Measurements from ENCODE around the gene GAS6.

Gene GAS6

DNA sequence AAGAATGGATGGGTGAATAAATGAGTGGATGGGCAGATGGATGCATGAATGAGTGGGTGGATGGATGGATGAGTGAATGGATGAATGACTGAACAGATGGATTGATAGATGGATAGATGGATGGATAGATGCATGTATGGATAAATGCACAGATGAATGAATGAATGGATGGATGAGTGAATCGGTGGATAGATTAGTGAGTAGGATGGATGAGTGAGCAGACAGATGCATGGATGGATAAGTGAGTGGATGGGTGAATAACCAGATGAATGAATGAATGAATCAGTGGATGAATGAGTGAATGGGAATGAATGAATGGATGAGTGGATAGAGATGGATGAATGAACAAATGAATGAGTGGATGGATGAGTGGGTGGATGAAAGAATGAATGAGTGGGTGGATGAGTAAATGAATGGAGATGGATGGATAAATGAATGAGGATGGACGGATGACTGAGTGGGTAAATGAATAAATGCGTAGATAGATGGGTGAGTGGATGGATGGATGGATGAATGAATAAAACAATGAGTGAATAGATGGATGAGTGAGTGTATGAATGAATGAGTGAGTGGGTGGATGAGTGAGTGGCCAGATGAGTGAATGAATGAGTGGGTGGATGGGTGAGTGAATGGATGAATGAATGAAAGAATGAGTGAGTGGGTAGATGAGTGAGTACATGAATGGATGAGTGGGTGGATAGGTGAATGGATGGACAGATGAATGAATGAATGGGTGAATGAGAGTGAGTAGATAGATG, 13.0 kb downstream of the GAS6 start:
- DNase-seq = peak; percentile 21

DNA sequence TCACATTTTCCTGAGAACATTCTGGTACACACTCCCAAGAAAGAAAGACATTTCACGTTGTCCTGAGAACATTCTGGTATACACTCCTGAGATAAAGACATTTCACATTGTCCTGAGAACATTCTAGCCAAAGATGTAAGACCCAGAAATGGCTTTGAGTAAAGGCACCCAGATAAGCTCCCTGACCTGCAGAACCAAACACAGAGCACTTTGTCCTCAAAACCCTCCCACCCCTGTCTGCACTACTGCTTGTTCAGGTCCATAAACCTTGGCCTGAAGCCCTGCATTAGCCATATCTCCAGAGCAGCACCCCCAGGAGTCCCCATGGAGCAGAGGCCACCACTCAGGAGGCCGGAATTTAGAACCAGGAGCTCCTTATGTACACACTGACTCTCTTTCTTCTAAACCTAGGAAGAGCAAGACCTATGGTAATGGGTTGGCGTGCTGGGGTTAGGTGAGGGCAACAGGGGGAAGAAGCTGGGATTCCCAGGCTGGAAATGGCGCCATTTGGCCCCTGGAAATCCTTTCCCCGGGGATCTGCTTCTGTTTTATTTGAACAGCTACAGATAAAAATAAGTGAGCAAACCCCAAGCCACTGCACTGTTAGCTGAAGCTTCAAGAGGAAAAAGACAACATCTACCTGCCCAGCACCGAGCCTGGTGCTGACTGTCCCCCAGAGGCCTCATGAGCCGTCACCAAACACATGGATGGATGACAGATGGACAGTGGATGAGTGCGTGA, 13.7 kb downstream of the GAS6 start:
- no peak for DNase-seq

DNA sequence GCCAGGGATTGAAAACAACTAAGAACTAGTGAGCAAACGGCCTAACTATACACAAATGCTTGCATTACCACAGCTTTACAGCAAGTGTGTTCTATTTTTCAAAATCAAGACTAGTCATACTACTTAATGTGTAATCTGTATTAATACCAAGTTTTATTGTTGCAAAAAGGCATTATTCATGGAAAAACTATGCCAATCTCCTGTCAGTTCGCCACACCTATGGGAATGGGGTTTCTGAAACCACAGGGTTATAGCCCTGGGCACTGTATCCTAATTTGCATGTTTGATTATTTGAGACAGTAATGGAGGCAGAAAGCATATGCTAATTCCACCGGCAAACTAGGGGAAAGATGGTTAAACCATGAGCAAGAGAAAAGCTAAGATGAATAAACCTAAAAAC, 14.3 kb downstream of the GAS6 start:
- no peak for DNase-seq

DNA sequence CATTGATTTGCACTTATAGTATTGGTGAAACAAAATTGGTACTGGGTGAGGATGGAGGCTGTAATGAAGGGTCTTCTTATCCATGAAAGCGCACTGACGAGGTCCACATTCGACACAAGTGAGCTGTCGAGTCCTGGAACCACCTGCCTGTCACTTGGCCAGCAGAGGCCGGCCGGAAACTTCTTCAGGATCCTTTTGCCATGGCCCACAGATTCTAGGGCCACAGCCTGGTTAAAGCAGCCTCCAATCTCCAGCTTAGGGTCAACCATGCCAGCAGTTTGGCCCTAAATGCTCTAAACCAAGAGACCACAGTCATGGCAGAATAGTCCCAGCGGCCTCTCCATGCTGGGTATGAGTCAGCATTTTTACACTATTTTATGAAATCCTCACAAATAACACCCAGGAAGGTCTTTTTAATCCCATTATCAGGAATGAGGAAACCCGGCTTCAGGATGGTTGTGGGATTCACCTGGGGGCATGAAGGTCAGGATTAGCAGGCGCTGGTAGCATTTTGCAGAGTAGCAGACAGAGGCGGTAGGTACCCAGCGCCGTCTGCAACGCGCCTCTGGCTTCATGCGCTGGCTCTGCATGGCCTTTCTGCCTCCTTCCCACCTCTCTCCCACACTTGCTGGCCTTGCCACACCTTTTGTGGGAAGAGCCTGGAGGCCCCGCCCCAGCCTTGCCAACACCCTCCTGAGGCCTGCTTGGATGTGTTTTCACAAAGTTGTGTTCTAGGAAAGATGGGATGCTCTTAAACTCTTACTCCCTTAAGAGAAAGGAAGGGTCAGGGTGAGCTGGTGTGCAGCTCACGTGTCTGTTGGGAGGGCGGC, 15.2 kb downstream of the GAS6 start:
- DNase-seq = peak; percentile 49

DNA sequence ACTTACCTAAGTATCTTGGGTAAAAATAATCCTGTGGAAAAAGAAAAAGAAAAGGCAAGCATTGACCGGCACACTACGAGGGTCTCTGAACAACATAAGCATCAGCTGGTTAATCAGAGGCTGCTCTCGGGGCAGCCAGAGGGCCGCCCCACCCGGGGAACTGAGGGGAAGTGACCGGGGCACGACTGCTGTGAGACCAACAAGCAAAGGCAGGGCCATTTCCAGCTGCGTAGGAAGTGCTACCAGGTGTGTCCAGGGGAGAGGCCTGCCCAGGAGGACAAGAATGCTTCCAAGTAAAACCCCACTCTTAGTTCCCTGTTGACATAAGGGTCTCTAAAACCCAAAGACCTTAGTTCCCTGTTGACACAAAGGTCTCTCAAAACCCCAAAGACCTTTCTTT, 15.9 kb downstream of the GAS6 start:
- DNase-seq = peak; percentile 55

DNA sequence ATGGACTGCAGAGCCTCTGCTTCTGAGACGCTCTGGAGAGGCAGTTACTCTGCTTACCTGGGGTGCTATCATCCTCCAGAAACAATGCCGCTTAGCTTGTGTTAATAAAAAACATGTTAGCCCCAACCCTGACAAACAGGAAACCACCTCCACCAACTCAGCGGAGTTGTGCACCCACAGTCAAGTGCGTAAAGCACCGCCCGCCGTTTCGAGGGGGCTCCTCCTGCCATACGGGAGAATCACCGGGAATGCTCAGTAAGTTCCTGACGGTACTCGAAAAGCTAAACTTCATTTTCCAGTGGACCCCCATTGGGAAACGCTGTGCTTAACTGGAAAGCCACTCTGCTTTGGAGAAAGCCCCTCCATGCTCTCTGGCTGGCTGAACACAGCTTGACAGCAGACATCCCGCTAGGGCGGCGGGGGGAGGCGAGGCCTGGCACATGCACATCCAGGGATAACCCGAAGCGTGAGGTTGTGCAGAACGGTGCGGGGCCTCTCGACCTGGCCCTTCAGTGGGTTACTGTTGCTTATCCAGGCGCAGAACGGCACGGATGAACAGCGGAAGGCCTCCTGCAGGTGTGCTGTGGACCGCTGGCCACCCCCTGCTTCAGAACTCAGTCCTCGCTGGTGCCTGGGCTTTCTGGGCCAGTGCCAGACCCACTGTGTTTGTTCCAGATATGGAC, 17.1 kb downstream of the GAS6 start:
- no peak for DNase-seq

DNA sequence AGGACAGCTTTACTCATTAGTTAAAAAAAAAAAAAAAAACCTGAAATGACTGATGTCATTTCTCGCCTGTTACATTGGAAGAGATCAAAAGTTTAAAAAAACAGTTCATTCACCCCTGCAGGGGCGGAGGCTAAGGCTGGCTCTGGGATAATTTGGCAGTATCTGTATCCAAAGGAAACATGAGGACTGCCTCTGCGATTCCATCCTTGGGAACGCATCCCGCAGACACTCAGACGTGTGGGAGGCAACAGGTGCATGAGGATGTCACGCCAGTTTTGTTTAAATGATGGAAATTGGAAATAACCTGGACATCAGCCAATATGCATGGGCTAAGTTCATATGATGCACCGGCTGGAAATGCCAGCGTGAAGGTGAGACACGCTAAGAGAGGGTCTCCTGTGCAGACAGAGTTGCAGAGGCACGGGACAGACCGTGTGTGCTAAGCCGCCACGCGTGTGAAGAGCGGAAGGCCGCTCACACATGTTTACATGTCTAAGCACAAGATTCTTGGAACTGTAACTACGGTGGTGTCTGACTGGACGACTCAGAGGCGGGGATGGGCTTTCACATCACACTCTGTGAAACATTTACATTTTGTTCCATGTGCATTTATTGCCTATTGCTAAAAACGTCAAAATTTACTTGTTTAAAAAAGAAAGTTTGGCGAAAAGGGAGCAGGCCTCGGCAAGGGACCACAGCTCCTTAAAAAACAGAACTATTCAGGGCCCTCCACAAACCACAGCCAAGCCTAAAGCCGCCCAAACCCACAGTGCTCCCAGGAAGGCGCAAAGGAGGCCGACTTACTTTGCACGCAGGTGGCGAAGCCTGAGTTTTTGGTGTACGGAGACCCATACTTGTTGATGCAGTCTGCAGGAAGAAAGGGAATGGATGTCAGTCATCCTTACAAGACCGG, 17.9 kb downstream of the GAS6 start:
- DNase-seq = no peak

DNA sequence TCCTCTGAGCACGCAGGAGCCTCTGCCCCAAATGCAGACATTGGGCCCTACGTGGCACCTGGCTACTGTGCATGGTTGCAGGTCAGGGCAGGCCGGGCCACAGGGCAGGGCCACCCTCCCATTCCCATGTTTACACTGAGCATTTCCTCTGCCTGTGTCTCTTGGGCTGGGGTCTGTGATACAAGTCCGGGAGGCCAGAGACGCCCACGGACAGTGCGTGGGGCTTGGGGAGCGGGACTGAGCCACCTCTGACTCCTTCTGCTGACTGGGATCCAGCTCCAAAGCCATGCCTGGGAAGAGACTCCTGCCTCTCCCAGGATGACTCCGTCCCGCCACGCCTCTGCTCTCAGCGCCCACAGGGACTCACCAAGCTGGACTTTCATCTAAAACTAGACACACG, 18.8 kb downstream of the GAS6 start:
- DNase-seq = no peak

DNA sequence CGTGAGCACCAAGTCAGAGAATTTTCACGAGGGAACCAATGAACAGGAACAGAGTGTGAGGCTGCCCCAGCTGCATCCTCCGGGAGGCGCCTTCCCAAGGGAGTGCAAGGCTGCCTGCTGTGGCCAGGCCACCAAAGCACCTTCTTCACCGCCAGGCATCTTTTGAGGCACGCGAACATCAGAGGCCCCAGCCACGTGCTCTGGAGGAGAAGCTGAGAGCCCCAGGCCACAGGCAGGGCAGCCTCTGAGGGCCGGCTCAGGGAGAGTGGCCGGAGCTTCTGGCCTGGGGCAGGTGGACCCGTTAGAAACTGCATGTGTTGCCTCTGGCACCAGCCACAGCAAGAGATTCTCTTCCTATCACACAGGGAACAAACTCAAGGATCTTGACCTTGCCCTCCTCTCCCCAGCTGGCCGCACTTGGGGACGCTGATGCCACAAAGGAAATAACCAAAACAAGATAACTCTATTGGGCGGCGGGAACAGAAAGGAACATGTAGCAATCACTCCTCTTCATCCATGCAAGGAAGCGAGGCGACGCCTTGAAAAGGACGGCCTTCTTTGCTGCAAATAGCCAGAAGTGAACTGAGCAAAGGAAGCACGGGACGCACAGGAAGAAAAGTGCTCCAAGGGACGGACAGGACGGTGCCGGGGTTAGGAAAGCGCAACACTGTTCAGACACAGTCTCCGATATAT, 19.9 kb downstream of the GAS6 start:
- no peak for DNase-seq

DNA sequence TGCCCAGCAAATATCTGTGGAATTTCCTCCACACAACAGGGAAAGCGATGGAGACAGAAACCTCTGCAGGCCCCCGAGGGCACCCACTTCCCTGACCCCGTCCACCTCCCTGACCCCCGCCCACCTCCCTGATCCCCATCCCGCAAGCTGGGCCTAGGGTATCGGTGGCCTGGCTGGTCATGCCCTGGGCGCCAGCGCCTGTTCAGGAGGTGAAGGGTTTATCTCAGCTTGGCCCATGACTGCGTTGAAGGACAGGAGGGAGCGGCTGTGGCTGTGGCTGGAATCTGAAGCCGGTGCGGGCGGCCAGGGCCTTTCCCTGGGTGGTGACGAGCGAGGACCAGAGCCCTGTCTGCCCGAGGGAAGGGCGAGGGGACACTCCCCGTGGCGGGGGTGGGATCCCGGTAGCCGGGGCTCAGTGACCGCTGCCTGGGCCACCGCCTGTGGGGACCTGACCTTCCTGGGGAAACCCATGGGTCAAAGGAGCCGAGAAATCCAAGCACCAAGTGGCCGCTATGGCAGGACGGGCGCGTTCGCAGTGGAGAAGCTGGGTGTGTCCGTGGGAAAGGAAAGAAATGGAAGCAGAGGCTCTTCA, 20.7 kb downstream of the GAS6 start:
- no peak for DNase-seq

DNA sequence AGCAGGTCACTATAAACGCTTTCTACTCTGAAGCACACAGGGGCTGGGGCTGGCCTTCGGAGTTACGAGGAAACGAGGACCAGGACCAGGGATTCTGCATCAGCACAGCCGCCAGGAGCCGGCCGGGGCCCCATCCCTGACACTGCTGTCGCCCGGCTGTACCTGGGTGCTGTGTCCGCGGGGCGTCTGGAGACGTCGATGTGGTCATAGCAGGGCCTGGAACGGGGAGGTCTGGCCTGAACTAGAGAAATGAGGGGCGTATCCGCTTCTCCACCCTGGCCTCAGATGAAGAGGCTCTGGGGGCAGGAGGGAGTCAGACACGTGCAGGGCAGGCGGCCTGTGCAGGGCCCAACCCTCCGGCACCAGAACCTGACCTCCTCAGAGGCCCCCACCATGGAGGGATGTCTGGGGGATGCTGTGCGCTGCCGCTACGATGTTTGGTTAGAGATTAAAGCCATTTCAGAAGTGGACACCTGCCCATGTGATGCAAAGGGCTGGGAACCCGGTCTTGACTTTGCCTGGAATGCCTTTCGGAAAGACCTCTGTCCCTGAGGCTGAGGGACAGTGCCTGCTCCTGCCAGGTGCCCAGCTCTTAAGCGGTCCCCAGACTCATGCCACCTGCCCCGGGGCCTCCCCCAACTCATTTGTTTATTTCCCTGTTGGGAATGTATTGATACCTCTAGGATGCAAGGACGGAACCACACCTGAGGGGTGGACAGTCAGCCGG, 21.4 kb downstream of the GAS6 start:
- no peak for DNase-seq

DNA sequence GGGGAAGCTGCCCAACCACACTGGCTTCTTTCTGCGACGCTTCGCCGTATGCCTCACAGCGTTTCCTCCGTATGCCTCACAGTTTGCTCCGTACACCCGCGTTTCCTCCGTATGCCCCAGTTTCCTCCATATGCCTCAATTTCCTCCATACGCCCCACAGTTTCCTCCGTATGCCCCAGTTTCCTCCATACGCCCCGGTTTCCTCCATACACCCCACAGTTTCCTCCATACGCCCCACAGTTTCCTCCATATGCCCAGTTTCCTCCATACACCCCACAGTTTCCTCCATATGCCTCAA, 22.6 kb downstream of the GAS6 start:
- DNase-seq = no peak

DNA sequence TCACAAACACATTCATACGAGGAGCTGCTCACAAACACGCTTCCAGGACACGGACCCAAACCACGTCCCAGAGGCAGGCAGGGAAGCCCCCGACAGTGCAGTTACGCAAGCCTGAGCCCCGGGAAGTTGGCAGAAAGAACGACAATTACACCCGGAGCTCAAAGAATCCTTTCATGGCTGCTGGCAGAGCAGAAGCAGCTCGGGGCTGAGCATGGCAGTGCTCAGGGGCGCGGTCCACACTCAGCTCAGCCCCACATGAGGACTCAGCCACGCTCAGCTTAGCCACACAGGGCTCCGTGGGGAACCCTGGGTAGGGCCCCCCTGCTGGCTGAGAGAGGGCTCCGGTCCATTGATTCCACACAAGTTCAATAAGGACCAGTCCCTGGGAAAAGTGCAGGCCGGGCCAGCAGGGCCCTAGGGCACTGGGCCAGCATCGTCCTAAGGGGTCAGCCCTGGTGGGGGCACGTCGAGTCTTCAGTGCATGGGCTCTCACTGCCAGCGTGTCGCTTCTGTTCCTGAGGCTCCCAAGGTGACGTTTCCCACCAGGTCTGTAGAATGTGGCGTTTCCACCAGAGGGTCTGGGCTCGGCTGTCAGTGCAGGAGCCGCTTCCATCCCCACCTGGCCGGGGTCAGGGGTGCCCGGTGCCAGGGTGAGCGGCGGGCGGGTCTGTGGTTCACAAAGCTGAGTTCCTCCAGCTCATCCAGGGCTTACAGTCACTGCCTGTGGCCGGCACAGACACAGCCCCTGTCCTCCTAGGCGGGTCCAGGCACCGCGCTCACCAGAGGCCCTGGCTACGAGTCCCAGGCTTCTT, 23.1 kb downstream of the GAS6 start:
- DNase-seq = no peak

DNA sequence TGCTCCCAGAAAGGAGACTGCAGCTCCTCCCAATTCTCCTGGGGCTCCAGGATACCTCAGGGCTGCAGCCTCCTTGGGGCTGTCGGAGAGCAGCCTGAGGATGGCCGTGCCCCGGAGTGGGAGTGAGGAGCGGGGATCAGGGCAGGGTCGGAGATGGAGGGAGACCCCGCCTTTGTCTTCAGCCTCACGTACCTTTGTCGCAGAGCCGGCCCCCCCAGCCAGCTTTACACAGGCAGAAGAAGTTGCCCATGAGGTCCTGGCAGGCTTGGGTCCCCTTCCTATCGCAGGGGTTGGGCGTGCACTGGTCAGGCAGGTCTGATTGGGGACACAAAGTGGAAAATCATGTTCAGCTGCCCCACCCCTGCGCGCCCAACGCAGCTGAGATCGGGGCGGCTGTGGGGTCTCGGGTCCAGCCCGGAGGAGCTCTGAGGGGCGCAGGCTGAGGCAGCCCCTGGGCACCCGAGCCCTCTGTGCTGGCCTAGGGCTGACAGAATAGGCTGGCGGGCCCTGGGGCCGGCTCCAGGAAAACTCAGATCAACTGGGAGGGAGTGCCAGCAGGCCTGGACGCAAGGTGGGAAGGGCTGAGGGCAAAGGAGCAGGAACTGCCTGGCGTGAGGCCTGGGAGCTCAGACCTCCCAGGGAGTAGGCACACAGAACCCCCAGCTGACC, 24.2 kb downstream of the GAS6 start:
- DNase-seq = no peak

DNA sequence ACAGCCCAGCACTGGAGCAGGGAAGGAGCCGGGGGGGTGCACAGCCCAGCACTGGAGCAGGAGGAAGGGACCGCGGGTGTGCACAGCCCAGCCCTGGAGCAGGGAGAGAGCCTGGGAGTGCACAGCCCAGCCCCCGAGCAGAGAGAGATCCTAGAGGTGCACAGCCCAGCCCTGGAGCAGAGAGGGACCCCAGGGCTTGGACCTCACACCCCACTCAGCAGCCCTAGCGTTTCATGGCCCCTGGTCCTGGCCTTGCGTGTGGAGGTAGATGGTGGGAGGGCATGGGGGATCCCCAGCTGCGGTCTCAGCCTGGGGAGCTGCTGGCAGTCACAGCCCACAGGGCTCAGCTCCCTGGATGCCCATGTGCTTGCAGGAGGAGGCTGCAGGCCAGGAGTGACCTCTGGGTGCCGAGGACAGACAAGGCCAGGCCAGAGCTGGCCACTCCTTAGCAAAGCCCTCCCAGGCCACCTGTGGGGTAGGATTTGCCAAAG, 25.1 kb downstream of the GAS6 start:
- no peak for DNase-seq

DNA sequence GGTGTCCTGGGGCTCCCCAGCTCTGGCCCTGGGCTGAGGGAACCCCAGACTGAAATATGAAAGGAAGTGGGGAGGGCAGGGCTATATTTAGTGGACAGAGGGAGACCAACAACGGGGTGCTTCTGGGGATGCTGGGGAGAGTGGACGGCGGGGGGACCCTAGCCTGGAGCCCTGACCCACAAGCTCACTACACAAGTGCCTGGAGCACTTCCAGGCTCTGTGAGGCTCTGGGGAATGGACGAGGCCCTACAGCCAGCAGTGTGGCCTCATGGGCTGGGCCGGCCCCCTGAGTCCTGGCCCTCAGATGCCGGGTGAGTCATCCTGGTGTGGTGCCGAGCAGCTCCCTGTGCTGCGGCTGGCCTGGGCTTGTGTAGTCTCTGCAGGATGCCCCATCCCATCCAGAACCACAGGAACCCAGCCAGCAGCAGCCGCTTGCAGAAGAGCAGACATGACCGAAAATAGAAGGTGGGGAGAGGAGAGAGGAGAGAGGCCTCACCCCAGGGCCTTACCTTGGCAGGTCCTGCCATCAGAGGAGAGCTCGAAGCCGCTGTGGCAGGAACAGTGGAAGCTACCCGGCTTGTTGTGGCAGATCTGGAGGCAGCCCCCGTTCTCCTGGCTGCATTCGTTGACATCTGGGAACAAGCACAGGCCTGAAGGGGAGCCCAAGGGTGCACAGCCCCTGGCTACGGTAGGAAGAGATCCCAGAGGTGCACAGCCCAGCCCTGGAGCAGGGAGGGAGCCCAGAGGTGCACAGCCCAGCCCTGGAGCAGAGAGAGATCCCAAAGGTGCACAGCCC, 26.1 kb downstream of the GAS6 start:
- no peak for DNase-seq

DNA sequence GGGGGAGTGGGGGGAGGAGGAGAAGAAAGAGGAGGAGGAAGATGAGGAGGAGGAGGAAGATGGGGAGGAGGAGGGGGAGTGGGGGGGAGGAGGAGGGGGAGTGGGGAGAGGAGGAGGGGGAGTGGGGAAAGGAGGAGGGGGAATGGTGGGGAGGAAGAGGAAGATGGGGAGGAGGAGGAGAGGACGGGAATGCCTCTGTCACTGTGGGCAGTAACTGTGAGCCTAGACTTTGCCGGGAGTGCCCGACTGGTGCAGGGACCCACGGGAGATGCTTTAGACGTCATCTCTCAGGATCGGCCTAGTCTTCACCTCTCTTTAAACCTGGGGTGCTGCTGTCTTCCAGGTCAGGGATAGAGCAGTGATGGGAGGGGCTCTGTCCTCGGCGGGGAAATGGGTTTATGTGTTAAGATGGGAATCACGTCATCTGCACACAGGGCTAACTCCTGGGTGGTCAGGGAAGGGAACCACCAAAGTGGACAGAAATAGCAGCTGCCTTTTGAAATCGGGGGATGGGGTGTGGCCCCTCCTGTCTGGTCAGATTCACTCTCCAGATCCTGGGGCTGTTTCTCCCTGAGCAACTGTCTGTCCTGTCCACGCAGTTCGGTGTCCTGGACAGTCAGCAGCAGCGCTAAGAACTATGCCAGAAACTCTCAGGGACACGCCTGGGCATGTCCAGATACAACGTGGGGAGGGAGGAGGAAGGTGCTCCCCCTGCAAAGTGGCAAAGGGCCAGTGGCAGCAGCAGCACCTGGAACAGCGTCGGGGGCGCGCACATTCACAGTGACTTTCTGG, 26.9 kb downstream of the GAS6 start:
- DNase-seq = no peak
